Thyroid gland (tissue), 4 donors: ENCODE results near the gene NUP50.

Experiments
- POLR2A ChIP-seq, 2 donors: fragments of 450-650 bp; IDR thresholded peaks; one replicate each; pipeline ENCODE4 v1.6.1; 2017; ENCODE audit warnings: antibody characterized with exemption in 2 of 2, mild to moderate bottlenecking in 2 of 2, moderate library complexity in 1 of 2
- TF ChIP-seq, protein P1 (sequence below), 6 experiments: fragments of 200-600 bp in 3 of 6; fragments of 450-650 bp in 3 of 6; sonication (generic) in 3 of 6; IDR thresholded peaks; one replicate each; pipeline ENCODE4 v1.5.1; 2016 to 2019; ENCODE audit warnings: antibody characterized with exemption in 6 of 6, mild to moderate bottlenecking in 2 of 6, inconsistent platforms in 1 of 6, moderate library complexity in 1 of 6

DNA sequence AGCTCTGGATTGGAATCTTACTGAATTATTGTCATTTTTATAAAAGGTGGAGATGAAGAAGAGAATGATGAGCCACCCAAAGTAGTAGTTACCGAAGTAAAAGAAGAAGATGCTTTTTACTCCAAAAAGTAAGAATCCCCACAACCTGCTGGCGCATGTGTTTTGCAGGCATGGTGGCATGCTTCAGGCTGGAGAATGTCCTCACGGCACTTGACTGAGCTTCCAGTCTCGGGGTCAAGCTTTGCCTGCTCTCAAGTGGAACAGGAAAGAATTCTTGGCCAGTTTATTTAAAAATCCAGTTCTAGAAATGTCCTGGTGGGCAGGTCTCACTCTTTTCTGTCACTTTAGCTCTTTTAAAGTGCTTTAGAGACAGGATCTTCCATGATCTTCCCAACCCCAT is 17.5 kb downstream of the NUP50 start:
- no peak for TF ChIP-seq POLR2A (IDR thresholded peaks at IDR 0.05)
- TF ChIP-seq, protein P1, sequence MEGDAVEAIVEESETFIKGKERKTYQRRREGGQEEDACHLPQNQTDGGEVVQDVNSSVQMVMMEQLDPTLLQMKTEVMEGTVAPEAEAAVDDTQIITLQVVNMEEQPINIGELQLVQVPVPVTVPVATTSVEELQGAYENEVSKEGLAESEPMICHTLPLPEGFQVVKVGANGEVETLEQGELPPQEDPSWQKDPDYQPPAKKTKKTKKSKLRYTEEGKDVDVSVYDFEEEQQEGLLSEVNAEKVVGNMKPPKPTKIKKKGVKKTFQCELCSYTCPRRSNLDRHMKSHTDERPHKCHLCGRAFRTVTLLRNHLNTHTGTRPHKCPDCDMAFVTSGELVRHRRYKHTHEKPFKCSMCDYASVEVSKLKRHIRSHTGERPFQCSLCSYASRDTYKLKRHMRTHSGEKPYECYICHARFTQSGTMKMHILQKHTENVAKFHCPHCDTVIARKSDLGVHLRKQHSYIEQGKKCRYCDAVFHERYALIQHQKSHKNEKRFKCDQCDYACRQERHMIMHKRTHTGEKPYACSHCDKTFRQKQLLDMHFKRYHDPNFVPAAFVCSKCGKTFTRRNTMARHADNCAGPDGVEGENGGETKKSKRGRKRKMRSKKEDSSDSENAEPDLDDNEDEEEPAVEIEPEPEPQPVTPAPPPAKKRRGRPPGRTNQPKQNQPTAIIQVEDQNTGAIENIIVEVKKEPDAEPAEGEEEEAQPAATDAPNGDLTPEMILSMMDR (IDR thresholded peaks at IDR 0.05) = no peak
